ENCODE results near the gene BECN2.

DNA sequence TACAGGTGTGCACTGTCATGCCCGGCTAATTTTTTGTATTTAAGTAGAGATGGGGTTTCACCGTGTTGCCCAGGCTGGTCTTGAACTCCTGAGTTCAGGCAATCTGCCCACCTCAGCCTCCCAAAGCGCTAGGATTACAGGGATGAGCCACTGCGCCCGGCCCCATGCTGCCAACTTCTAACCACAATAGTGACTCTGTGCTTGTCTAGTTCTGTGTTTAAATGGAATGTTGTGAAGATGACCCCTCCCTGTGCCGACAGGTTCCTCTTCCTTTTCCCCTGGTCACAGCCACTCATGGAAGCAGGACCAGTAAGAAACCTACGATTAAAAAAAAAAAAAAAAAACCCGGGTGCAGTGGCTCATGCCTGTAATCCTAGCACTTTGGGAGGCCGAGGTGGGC lies 36.6 kb downstream of the BECN2 start:
- TF ChIP-seq CTCF (IDR thresholded peaks at IDR 0.05) (no peak), POLR2A (IDR thresholded peaks at IDR 0.05) (no peak)

Measured in esophagus squamous epithelium (tissue), 4 donors.